ENCODE measurements around the gene PMPCA.

Gene PMPCA

GRCh38 chr9:136375096-136375495 is 35.4 kb upstream of the PMPCA start:
- no peak for TF ChIP-seq ZEB2 (tag by site-specific recombination; IDR thresholded peaks at IDR 0.05)
- no peak for TF ChIP-seq SCRT2 (tag by site-specific recombination; IDR thresholded peaks at IDR 0.05)
- no peak for TF ChIP-seq ZNF146 (tag by site-specific recombination; IDR thresholded peaks at IDR 0.05)
- no peak for TF ChIP-seq ZNF426 (tag by site-specific recombination; IDR thresholded peaks at IDR 0.05)
- no peak for TF ChIP-seq ZNF133 (tag by site-specific recombination; IDR thresholded peaks at IDR 0.05)
- TF ChIP-seq, protein P1, sequence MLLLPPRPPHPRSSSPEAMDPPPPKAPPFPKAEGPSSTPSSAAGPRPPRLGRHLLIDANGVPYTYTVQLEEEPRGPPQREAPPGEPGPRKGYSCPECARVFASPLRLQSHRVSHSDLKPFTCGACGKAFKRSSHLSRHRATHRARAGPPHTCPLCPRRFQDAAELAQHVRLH (tag by site-specific recombination; IDR thresholded peaks at IDR 0.05), result no peak
- TF ChIP-seq ZNF302 (tag by site-specific recombination; IDR thresholded peaks at IDR 0.05; ENCODE audit: low read depth), result no peak
- TF ChIP-seq ZNF776 (tag by site-specific recombination; IDR thresholded peaks at IDR 0.05; ENCODE audit: borderline replicate concordance), result no peak
- no peak for TF ChIP-seq ZBTB44 (tag by site-specific recombination; IDR thresholded peaks at IDR 0.05)
- no peak for TF ChIP-seq MEIS1 (CRISPR knock-in tag; IDR thresholded peaks at IDR 0.05; ENCODE audit: borderline replicate concordance)
- TF ChIP-seq ZNF24 (tag by site-specific recombination; IDR thresholded peaks at IDR 0.05), result no peak
- no peak for TF ChIP-seq ZNF654 (tag by site-specific recombination; IDR thresholded peaks at IDR 0.05; ENCODE audit: low read depth)
- no peak for TF ChIP-seq ZNF202 (tag by site-specific recombination; IDR thresholded peaks at IDR 0.05; ENCODE audit: borderline replicate concordance)
- TF ChIP-seq, protein P2, sequence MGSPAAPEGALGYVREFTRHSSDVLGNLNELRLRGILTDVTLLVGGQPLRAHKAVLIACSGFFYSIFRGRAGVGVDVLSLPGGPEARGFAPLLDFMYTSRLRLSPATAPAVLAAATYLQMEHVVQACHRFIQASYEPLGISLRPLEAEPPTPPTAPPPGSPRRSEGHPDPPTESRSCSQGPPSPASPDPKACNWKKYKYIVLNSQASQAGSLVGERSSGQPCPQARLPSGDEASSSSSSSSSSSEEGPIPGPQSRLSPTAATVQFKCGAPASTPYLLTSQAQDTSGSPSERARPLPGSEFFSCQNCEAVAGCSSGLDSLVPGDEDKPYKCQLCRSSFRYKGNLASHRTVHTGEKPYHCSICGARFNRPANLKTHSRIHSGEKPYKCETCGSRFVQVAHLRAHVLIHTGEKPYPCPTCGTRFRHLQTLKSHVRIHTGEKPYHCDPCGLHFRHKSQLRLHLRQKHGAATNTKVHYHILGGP (tag by site-specific recombination; IDR thresholded peaks at IDR 0.05), result no peak
- TF ChIP-seq, protein P3, sequence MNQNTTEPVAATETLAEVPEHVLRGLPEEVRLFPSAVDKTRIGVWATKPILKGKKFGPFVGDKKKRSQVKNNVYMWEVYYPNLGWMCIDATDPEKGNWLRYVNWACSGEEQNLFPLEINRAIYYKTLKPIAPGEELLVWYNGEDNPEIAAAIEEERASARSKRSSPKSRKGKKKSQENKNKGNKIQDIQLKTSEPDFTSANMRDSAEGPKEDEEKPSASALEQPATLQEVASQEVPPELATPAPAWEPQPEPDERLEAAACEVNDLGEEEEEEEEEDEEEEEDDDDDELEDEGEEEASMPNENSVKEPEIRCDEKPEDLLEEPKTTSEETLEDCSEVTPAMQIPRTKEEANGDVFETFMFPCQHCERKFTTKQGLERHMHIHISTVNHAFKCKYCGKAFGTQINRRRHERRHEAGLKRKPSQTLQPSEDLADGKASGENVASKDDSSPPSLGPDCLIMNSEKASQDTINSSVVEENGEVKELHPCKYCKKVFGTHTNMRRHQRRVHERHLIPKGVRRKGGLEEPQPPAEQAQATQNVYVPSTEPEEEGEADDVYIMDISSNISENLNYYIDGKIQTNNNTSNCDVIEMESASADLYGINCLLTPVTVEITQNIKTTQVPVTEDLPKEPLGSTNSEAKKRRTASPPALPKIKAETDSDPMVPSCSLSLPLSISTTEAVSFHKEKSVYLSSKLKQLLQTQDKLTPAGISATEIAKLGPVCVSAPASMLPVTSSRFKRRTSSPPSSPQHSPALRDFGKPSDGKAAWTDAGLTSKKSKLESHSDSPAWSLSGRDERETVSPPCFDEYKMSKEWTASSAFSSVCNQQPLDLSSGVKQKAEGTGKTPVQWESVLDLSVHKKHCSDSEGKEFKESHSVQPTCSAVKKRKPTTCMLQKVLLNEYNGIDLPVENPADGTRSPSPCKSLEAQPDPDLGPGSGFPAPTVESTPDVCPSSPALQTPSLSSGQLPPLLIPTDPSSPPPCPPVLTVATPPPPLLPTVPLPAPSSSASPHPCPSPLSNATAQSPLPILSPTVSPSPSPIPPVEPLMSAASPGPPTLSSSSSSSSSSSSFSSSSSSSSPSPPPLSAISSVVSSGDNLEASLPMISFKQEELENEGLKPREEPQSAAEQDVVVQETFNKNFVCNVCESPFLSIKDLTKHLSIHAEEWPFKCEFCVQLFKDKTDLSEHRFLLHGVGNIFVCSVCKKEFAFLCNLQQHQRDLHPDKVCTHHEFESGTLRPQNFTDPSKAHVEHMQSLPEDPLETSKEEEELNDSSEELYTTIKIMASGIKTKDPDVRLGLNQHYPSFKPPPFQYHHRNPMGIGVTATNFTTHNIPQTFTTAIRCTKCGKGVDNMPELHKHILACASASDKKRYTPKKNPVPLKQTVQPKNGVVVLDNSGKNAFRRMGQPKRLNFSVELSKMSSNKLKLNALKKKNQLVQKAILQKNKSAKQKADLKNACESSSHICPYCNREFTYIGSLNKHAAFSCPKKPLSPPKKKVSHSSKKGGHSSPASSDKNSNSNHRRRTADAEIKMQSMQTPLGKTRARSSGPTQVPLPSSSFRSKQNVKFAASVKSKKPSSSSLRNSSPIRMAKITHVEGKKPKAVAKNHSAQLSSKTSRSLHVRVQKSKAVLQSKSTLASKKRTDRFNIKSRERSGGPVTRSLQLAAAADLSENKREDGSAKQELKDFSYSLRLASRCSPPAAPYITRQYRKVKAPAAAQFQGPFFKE (tag by site-specific recombination; IDR thresholded peaks at IDR 0.05; ENCODE audit: borderline replicate concordance), result no peak
- no peak for TF ChIP-seq ZNF544 (tag by site-specific recombination; IDR thresholded peaks at IDR 0.05)
- TF ChIP-seq WT1 (tag by site-specific recombination; IDR thresholded peaks at IDR 0.05), result no peak
- no peak overlapping the region for H3K27ac ChIP-seq (ENCODE audit: extremely low read depth, low read depth, low read length)
- ChIA-PET CTCF (interaction anchor here (1.4 kb wide), 1 partner anchor 12 kb away, joined by 16 read pairs; the partner anchor contains the start of gene DNLZ), POLR2A (interaction anchor here (1.3 to 2.1 kb wide), 3 partner anchors 9 to 12 kb away, joined by 4 to 10 read pairs (median 7); partner anchors contain the start of gene DNLZ)
- no peaks in the 10 kb centered on the region for H3K9me3 ChIP-seq (ENCODE audit: control insufficient read depth, insufficient read depth, low read depth, low read length)
- H3K36me3 ChIP-seq (ENCODE audit: control insufficient read depth in 2 of 2, insufficient read depth in 1 of 2, low read length in 2 of 2), result peaks cover 0 to 56% of the 10 kb centered on the region in 2 experiments; a peak in 1 of 3 replicates
- H3K4me1 ChIP-seq (ENCODE audit: control insufficient read depth, insufficient read depth, low read length), result no peaks in the 10 kb centered on the region
- H3K4me3 ChIP-seq (ENCODE audit: low read depth, low read length), result no peak overlapping the region
